Fibroblast of lung (primary cell): Measurements from ENCODE around the gene NUDCD3.

ENCODE experiments used
- EZH2 ChIP-seq: IDR thresholded peaks from 2 replicates; pipeline ENCODE4 v1.5.1; 2012; ENCODE audit warnings: low read length, control low read depth, mild to moderate bottlenecking; ENCODE audit errors: missing control alignments
- TF ChIP-seq, protein P1 (sequence below), 2 donors: IDR thresholded peaks in 1 of 2; conservative IDR thresholded peaks in 1 of 2; 1 replicate in 1 of 2; 2 replicates in 1 of 2; pipeline ENCODE4 v1.5.1; 2011 to 2012; ENCODE audit warnings: low read length in 2 of 2, control low read depth in 1 of 2, inconsistent platforms in 1 of 2, low read depth in 1 of 2, mild to moderate bottlenecking in 1 of 2

DNA sequence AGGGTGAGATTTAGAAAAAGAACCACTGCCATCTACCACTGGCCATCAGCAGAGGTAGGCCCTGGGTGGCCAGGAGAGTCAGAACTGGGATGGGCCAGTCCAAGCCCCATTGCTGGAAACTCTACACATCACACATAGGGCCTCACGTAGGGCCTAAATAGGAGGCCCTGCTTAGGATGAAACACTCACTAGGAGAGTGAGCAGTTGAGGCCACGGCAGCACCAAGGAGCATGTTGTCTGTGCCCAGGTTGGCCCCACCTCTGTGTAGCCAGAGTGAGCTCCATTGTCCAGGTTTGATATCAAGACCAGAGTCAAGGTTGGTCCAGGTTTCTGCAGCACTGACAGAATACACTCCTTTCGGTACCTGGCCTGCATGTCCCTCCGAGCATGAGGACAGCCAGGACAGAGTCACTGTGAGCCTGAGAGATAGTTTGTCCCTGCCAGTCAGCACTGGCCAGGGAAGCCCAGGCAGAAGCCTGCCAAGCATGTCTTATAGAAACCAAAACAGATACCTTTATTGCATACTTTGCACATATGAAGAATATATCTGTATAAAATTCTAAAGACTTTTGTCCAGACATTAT is 87.2 kb downstream of the NUDCD3 start:
- no peak for TF ChIP-seq EZH2
- TF ChIP-seq, protein P1, sequence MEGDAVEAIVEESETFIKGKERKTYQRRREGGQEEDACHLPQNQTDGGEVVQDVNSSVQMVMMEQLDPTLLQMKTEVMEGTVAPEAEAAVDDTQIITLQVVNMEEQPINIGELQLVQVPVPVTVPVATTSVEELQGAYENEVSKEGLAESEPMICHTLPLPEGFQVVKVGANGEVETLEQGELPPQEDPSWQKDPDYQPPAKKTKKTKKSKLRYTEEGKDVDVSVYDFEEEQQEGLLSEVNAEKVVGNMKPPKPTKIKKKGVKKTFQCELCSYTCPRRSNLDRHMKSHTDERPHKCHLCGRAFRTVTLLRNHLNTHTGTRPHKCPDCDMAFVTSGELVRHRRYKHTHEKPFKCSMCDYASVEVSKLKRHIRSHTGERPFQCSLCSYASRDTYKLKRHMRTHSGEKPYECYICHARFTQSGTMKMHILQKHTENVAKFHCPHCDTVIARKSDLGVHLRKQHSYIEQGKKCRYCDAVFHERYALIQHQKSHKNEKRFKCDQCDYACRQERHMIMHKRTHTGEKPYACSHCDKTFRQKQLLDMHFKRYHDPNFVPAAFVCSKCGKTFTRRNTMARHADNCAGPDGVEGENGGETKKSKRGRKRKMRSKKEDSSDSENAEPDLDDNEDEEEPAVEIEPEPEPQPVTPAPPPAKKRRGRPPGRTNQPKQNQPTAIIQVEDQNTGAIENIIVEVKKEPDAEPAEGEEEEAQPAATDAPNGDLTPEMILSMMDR (conservative IDR thresholded peaks at IDR 0.05 in 1 of 2, IDR thresholded peaks at IDR 0.05 in 1 of 2; ENCODE audit: low read depth in 1 of 2, low read length in 2 of 2), result no peak
